ENCODE data around the gene PLEKHH2. TPM values are rescaled to one million over a fixed set of nuclear protein-coding genes. Genes with fewer than 3 reads are reported as not detected.

The PLEKHH2 gene
- polyA plus RNA-seq, 3 donors, result not detected

GRCh38 chr2:43708891-43709290 is 71.8 kb downstream of the PLEKHH2 start:
- no peak overlapping the region for H3K4me2 ChIP-seq (replicated peaks; ENCODE audit: extremely low read depth, low read length, poor library complexity, severe bottlenecking)
- DNase-seq, result no peak
- TF ChIP-seq CTCF (IDR thresholded peaks at IDR 0.05), result no peak
- no peaks in the 10 kb centered on the region for H3K79me2 ChIP-seq (ENCODE audit: insufficient read depth, low read length)
- H2AFZ ChIP-seq (ENCODE audit: insufficient read depth, low read depth, low read length, poor library complexity, severe bottlenecking), result no peak overlapping the region
- Mint-ChIP-seq H3K27ac (no peak overlapping the region), H3K9me3 (peaks cover 0 to 3% (median 0%) of the 10 kb centered on the region in 7 donors), H3K4me1 (no peaks in the 10 kb centered on the region), H3K4me3 (no peak overlapping the region), H3K36me3 (no peaks in the 10 kb centered on the region), H3K27me3 (ENCODE audit: low read depth in 3 of 3) (peaks cover 9 to 20% (median 19%) of the 10 kb centered on the region in 3 donors)
- no peaks in the 10 kb centered on the region for H3K4me1 ChIP-seq (ENCODE audit: control insufficient read depth in 1 of 2, insufficient read depth in 2 of 2, low read length in 2 of 2)
- H3K27ac ChIP-seq (ENCODE audit: low read depth in 1 of 2, low read length in 2 of 2), result no peak overlapping the region
- H3K9ac ChIP-seq (ENCODE audit: insufficient read depth, low read length, poor library complexity, severe bottlenecking), result no peak overlapping the region
- intact Hi-C loops (cut with micrococcal nuclease), result no loop called here
- no peaks in the 10 kb centered on the region for H3K36me3 ChIP-seq (replicated peaks in 1 of 2; ENCODE audit: control insufficient read depth in 1 of 2, insufficient read depth in 2 of 2, low read length in 2 of 2)
- H4K20me1 ChIP-seq (ENCODE audit: insufficient read depth, low read length), result no peaks in the 10 kb centered on the region
- no peaks in the 10 kb centered on the region for H3K9me3 ChIP-seq (replicated peaks in 1 of 2; ENCODE audit: control insufficient read depth in 1 of 2, insufficient read depth in 1 of 2, low read length in 2 of 2)
- H3K27me3 ChIP-seq (ENCODE audit: control insufficient read depth in 2 of 2, insufficient read depth in 2 of 2, low read length in 2 of 2), result peaks cover 0 to 15% of the 10 kb centered on the region in 2 donors
- H3K4me3 ChIP-seq (replicated peaks in 1 of 3; ENCODE audit: low read depth in 2 of 3, low read length in 3 of 3), result no peak overlapping the region

GRCh38 chr2:43710866-43711265 is 73.8 kb downstream of the PLEKHH2 start:
- Histone ChIP-seq H3K27ac (ENCODE audit: low read depth in 1 of 2, low read length in 2 of 2) (no peak overlapping the region), H3K36me3 (replicated peaks in 1 of 2; ENCODE audit: control insufficient read depth in 1 of 2, insufficient read depth in 2 of 2, low read length in 2 of 2) (no peaks in the 10 kb centered on the region), H3K4me1 (ENCODE audit: control insufficient read depth in 1 of 2, insufficient read depth in 2 of 2, low read length in 2 of 2) (no peaks in the 10 kb centered on the region), H4K20me1 (ENCODE audit: insufficient read depth, low read length) (no peaks in the 10 kb centered on the region), H3K9me3 (replicated peaks in 1 of 2; ENCODE audit: control insufficient read depth in 1 of 2, insufficient read depth in 1 of 2, low read length in 2 of 2) (no peaks in the 10 kb centered on the region), H3K9ac (ENCODE audit: insufficient read depth, low read length, poor library complexity, severe bottlenecking) (no peak overlapping the region), H3K4me2 (replicated peaks; ENCODE audit: extremely low read depth, low read length, poor library complexity, severe bottlenecking) (no peak overlapping the region), H2AFZ (ENCODE audit: insufficient read depth, low read depth, low read length, poor library complexity, severe bottlenecking) (no peak overlapping the region), H3K4me3 (replicated peaks in 1 of 3; ENCODE audit: low read depth in 2 of 3, low read length in 3 of 3) (no peak overlapping the region), H3K27me3 (ENCODE audit: control insufficient read depth in 2 of 2, insufficient read depth in 2 of 2, low read length in 2 of 2) (peaks cover 0 to 15% of the 10 kb centered on the region in 2 donors), H3K79me2 (ENCODE audit: insufficient read depth, low read length) (no peaks in the 10 kb centered on the region)
- no peak for TF ChIP-seq CTCF (IDR thresholded peaks at IDR 0.05)
- H3K9me3 Mint-ChIP-seq, result peaks cover 0 to 3% (median 0%) of the 10 kb centered on the region in 7 donors
- no peak for DNase-seq
- no peaks in the 10 kb centered on the region for H3K36me3 Mint-ChIP-seq
- peaks cover 4% of the 10 kb centered on the region for H3K4me1 Mint-ChIP-seq
- intact Hi-C loops (cut with micrococcal nuclease), result no loop called here
- H3K27me3 Mint-ChIP-seq (ENCODE audit: low read depth in 3 of 3), result peaks cover 11 to 27% (median 23%) of the 10 kb centered on the region in 3 donors
- no peak overlapping the region for H3K4me3 Mint-ChIP-seq
- no peak overlapping the region for H3K27ac Mint-ChIP-seq

All from CD14-positive monocyte (primary cell).